Measurements from ENCODE around the gene PTRH2.
"Not testable (repeated sequence)": the region's sequence is repeated elsewhere in the genome, so short reads cannot be mapped to it uniquely, and the experiment has no call there.

PTRH2 gene

GRCh38 chr17:59666235-59666634 lies 41.0 kb downstream of the PTRH2 start:
- DNase-seq: no peak

GRCh38 chr17:59656624-59657023 lies 50.6 kb downstream of the PTRH2 start:
- DNase-seq: not testable (repeated sequence)

GRCh38 chr17:59652119-59652518 lies 55.1 kb downstream of the PTRH2 start:
- DNase-seq: no peak

- no peak for DNase-seq
Observed at GRCh38 chr17:59651346-59651745, 55.9 kb downstream of the PTRH2 start.

- DNase-seq: no peak
Observed at GRCh38 chr17:59650642-59651041, 56.6 kb downstream of the PTRH2 start.

GRCh38 chr17:59649886-59650285 lies 57.3 kb downstream of the PTRH2 start:
- no peak for DNase-seq

Data from DMS 273 treated with DMSO at 0.1 percent for 48 hours (cell line).